Natural killer cell treated with Interleukin-12 subunit alpha and Interleukin-12 subunit beta and Interleukin-15 and Interleukin-18, amount 100 ng/mL, for 72 hours (primary cell): Measurements from ENCODE around the gene NFE2L3. TPM values are rescaled to one million over a fixed set of nuclear protein-coding genes. Genes with fewer than 3 reads are reported as not detected.
A peak's percentile ranks its signal among the peaks of the same experiment; 100 is the strongest.
"Not testable (repeated sequence)": the region's sequence is repeated elsewhere in the genome, so short reads cannot be mapped to it uniquely, and the experiment has no call there.

ENCODE experiments used
- ATAC-seq, 2 donors: fragments of 150-1000 bp; cut with Tn5 transposase in 1 of 2; sonication (Bioruptor Pico), chemical (Tn5 transposase) in 1 of 2; 2 replicates each; pipeline ENCODE4 v1.10.0; 2021
- DNase-seq: peaks from one replicate; pipeline ENCODE4 v3.0.0; 2022; ENCODE audit warnings: low spot score
- H3K27ac Mint-ChIP-seq, 2 donors: 1 replicate in 1 of 2; 2 replicates in 1 of 2; pipeline ENCODE4 v1.8.0; 2022; ENCODE audit warnings: mixed read lengths in 2 of 2, mild to moderate bottlenecking in 1 of 2, moderate library complexity in 1 of 2
- H3K27me3 Mint-ChIP-seq, 2 donors: 1 replicate in 1 of 2; 2 replicates in 1 of 2; pipeline ENCODE4 v1.8.0; 2022; ENCODE audit warnings: mixed read lengths in 2 of 2
- H3K36me3 Mint-ChIP-seq: one replicate; pipeline ENCODE4 v1.8.0; 2022; ENCODE audit warnings: mixed read lengths
- H3K4me1 Mint-ChIP-seq, 2 donors: 1 replicate in 1 of 2; 2 replicates in 1 of 2; pipeline ENCODE4 v1.8.0; 2022; ENCODE audit warnings: low read depth in 2 of 2, mixed read lengths in 2 of 2, mild to moderate bottlenecking in 1 of 2
- H3K4me3 Mint-ChIP-seq: one replicate; pipeline ENCODE4 v1.8.0; 2022; ENCODE audit warnings: mixed read lengths
- H3K9me3 Mint-ChIP-seq: 2 replicates; pipeline ENCODE4 v1.8.0; 2022; ENCODE audit warnings: mixed read lengths
- total RNA-seq, 2 donors: library from RNA; stranded (reverse); gene quantifications; one replicate each; pipeline ENCODE4 v1.2.3, GENCODE V29; 2022

The NFE2L3 gene
- total RNA-seq, 2 donors from 2014 or later: 21.3 to 29.1 TPM

DNA sequence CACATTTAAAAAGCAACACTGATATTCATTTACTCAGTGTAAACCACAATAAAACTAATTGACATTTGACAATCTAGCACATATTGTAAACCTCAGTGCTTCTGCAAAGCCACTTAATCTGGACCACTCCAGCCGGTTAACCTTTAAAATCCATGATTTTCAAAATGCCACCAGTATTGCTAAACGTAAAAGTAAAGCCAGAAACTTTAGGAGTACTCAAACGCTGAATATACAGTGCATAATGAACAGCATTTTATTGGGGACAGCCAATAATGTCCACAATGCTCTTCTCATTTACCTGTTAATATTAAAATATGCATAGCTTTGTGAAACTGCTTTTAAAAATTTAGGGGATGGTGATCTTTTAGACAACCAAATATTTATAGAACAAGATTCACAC lies 37.7 kb downstream of the NFE2L3 start:
- peaks cover 79 to 91% of the 10 kb centered on the region in 2 donors for H3K4me1 Mint-ChIP-seq
- ATAC-seq (no peak), DNase-seq (no peak)
- peak overlapping the region; percentile 80 to 86 for H3K27ac Mint-ChIP-seq
- no peak overlapping the region for H3K4me3 Mint-ChIP-seq
- H3K36me3 Mint-ChIP-seq: peaks cover 63% of the 10 kb centered on the region
- H3K27me3 Mint-ChIP-seq: no peaks in the 10 kb centered on the region
- peaks cover 3% of the 10 kb centered on the region for H3K9me3 Mint-ChIP-seq

DNA sequence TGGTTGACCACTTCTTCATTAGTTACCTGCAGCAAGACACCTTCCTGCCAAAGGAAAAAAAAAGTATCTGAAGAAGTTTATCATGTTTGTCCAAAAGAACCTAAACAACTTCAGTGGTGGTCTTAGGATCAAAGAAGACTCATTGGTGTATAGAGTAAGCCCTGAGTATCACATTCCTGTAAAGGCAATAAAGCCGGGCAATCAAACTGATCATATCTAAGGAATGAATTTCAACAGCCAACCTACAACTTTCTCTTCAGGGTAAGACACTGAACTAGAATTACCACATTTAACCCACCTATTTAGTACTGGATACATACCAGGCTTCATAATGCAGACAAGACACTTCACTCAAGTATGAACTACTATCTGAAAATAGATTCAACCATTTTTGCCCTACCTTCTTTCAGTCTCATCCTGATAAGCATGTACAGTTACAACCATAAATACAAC lies 38.4 kb downstream of the NFE2L3 start:
- DNase-seq (no peak), ATAC-seq (no peak)
- Mint-ChIP-seq H3K4me3 (peak overlapping the region; percentile 45), H3K36me3 (peaks cover 60% of the 10 kb centered on the region), H3K27ac (peak overlapping the region; percentile 80 to 86), H3K9me3 (peaks cover under 1% of the 10 kb centered on the region), H3K27me3 (no peaks in the 10 kb centered on the region), H3K4me1 (peaks cover 77 to 89% of the 10 kb centered on the region in 2 donors)

DNA sequence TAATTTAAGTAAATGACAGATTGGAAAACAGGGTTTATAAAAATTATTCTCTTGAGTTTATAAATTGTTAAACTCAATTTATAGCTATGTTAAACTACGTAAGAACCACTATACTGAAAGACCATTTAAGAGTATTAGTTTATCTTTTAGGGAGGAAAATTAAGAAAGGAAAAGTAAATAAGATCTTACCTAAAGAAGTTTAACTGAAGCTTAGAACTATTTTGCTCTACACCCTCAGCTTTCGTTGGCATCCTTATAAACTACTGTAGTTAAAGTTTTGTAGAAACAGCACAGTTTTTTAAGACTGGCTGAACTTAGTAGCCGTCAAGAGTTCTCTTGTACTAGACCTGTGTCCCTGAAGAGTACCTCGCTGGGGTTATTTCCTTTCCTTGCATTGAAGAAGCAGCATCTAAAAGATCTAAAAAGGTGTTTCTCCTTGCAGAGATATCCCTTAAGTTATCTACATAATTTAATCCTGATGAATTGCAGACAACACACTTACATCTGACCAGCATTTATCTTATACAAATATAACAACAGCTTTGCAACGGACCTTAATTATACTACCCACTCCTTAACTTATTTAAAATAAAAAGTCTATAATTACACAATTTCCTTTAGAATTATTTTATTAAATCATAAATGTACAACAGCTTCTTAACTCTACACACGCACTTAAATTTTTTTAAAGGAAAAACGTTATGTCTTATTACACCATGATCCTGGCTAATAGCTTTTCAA lies 39.4 kb downstream of the NFE2L3 start:
- Mint-ChIP-seq H3K27me3 (no peaks in the 10 kb centered on the region), H3K9me3 (no peaks in the 10 kb centered on the region), H3K4me3 (peak overlapping the region; percentile 86), H3K36me3 (peaks cover 66% of the 10 kb centered on the region), H3K27ac (peak overlapping the region; percentile 100), H3K4me1 (peaks cover 79 to 91% of the 10 kb centered on the region in 2 donors)
- no peak for ATAC-seq
- no peak for DNase-seq

DNA sequence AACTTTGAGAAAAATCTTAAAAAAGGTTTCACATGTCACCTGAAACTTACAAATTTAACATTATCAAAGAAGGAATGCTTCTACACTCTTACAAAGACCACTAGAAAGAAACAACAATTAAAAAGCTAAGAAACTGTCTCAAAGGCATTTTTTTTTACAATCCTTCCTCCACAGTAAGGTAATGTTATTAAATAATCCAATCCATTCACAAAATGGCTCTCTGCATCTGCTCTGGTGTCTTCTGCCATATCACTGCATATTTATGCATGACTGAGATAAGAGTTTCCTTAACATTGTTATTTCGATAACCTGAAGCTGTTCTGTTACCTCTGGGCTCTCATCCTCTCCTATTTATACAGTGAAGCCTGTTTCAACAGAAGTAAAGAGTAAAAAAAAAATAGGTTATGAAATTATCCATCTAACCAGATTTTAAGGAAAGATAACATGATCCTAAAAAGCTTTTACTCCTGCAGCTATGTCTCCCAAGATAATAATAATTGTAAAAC lies 40.0 kb downstream of the NFE2L3 start:
- Mint-ChIP-seq H3K36me3 (peaks cover 72% of the 10 kb centered on the region), H3K27ac (peak overlapping the region; percentile 100), H3K4me3 (peak overlapping the region; percentile 86), H3K27me3 (no peaks in the 10 kb centered on the region), H3K9me3 (no peaks in the 10 kb centered on the region), H3K4me1 (peaks cover 79 to 92% of the 10 kb centered on the region in 2 donors)
- no peak for DNase-seq
- ATAC-seq: no peak

GRCh38 chr7:26192485-26193087 lies 40.6 kb downstream of the NFE2L3 start:
- peaks cover 77 to 92% of the 10 kb centered on the region in 2 donors for H3K4me1 Mint-ChIP-seq
- ATAC-seq (no peak), DNase-seq (no peak)
- peaks cover 78% of the 10 kb centered on the region for H3K36me3 Mint-ChIP-seq
- peak overlapping the region; percentile 100 for H3K27ac Mint-ChIP-seq
- peak overlapping the region; percentile 86 for H3K4me3 Mint-ChIP-seq
- H3K9me3 Mint-ChIP-seq: no peaks in the 10 kb centered on the region
- no peaks in the 10 kb centered on the region for H3K27me3 Mint-ChIP-seq

DNA sequence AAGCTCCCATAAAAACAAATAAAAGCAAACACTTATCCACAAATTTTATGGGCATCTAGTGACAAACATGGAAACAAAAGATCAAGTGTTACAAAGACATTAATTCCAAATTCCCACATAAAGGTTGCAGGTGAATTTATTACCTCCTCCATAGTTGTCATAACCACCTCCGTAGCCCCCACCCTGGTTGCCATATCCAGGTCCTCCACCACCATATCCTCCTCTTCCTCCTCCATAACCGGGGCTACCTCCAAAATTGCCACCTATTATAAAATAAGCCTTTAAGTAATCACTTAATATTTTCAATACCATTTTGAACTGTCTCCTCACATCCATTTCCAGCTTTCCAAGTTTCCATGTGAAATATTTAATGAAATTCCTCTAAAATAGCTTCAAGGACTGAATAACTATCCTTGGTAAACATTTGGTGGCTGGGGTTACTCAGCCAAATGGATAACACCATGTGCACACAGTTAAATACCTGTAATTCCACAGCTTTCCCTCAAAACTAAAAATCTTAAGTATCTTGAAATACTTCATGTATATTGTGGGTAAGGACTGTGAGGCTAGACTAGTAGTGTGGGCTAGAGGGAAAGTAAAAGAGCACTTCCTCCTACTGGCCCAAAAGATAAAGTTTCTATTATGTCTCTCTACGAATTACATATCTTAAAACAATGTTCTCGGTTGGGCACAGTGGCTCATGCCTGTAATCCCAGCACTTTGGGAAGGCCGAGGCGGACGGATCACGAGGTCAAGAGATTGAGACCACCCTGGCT lies 41.6 kb downstream of the NFE2L3 start:
- Mint-ChIP-seq H3K4me1 (peaks cover 72 to 87% of the 10 kb centered on the region in 2 donors), H3K4me3 (peak overlapping the region; percentile 86), H3K36me3 (peaks cover 83% of the 10 kb centered on the region), H3K27me3 (no peaks in the 10 kb centered on the region), H3K27ac (peak overlapping the region; percentile 100), H3K9me3 (no peaks in the 10 kb centered on the region)
- DNase-seq (no peak), ATAC-seq (peak; percentile 37 to 49)

DNA sequence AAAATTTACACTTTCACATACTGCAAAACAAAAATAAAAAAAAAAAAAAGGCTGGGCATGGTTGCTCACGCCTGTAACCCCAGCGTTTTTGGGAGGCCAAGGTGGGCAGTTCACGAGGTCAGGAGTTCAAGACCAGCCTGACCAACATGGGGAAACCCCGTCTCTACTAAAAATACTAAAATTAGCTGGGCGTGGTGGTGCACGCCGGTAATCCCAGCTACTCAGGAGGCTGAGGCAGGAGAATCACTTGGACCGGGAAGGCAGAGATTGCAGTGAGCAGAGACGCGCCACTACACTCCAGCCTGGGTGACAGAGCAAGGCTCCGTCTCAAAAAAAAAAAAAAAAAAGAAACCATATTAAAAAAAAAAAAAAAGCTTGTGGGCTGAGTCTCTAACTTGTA lies 42.8 kb downstream of the NFE2L3 start:
- peak overlapping the region; percentile 100 for H3K27ac Mint-ChIP-seq
- H3K27me3 Mint-ChIP-seq, DNase-seq, H3K9me3 Mint-ChIP-seq, ATAC-seq: not testable (repeated sequence)
- peaks cover 86% of the 10 kb centered on the region for H3K36me3 Mint-ChIP-seq
- peak overlapping the region; percentile 100 for H3K4me3 Mint-ChIP-seq
- peaks cover 74 to 78% of the 10 kb centered on the region in 2 donors for H3K4me1 Mint-ChIP-seq

DNA sequence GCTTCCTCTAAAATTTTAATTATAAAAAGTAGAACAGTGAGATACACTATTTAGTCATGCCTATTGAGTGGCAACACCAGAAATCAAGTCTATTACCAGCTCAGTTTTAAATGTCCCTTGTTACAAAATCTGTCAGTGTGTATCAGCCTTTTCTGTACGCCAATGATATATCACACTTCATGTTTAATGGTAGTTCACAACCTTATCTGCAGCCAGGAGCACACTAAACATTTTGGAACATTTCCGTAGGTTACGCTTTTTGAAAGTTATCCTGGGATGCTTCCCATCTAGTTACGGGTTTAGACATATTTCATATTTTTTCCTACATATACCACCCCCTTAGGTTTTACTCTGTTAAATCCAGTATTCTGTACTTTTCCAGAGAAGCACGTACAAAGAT lies 43.2 kb downstream of the NFE2L3 start:
- no peak for ATAC-seq
- no peaks in the 10 kb centered on the region for H3K9me3 Mint-ChIP-seq
- DNase-seq: no peak

DNA sequence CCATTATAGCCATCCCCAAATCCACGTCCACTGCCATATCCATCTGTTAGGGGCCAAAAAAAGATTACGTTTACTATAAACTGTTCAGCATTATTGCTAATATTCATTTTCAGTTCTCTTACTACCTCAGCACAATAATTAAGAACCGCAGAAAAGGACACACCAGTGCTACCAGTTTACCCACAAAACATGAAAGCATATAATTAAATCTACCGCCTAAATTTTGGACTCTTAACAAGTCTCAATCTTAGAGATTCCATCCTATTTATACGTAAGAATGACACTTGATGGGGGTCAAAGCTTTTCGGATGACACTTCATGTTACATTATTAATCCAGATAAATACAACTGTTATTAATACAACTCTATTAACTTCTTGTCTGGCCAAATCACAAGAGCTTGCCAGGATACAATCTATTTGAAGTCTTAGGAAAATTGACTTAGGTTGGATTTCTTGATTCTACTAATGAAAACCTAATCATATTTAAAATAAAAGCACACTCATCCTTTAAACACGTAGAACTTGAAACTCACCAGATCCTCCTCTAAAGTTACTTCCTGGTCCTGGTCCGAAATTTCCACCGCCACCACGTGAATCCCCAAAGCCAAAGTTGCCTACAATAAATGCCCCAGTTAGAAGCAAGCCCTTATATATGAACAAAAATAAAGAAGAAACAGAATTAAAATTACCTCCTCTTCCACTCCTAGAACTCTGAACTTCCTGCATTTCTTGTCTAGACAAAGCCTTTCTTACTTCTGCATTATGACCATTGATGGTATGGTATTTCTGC lies 44.1 kb downstream of the NFE2L3 start:
- Mint-ChIP-seq H3K36me3 (peaks cover 86% of the 10 kb centered on the region), H3K27ac (peak overlapping the region; percentile 100), H3K27me3 (no peaks in the 10 kb centered on the region), H3K4me1 (peaks cover 71 to 72% of the 10 kb centered on the region in 2 donors), H3K4me3 (peak overlapping the region; percentile 100), H3K9me3 (no peaks in the 10 kb centered on the region)
- DNase-seq (no peak), ATAC-seq (no peak)

More for the DNA sequence above, 43.2 kb downstream of the NFE2L3 start:
- Mint-ChIP-seq H3K27me3 (no peaks in the 10 kb centered on the region), H3K4me1 (peaks cover 75 to 77% of the 10 kb centered on the region in 2 donors), H3K27ac (peak overlapping the region; percentile 100), H3K36me3 (peaks cover 88% of the 10 kb centered on the region), H3K4me3 (peak overlapping the region; percentile 100)

DNA sequence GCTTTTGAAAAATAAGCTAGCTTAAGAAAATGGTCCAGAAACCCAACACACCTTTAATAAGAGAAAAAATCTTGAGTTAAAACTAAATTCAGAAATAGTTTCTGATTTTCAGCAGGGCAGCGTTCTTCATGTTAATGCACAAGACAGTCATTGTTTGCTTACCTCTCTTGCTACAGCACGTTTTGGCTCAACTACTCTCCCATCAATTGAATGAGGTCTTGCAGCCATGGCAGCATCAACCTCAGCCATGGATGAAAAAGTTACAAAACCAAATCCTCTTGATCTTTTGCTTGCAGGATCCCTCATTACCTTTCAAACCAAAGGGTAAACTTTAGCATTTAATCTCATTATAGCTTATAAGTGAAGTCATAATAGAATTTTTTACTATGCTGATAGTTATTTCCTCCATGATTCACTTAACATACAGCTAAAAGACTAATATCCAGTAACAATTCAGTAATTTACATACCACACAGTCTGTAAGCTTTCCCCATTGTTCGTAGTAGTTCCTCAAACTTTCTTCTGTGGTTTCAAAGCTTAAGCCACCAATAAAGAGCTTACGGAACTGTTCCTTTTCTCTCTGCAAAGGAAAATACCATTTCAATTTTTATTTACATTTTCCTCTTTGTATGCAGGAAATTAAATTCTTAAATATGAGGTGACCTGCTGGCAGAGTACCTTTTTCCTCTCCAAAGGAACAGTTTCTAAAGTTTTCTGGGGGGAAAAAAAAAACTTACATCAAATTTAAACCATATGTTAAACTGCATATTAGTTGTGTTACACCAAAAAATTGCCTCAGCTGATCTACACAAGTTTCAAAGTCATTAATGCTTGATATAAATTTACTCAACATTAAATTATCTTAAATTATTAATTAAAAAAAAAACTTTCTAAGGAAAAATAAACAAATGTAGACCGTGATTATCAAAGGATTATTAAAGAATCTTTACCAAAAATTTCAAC lies 45.4 kb downstream of the NFE2L3 start:
- no peak for ATAC-seq
- no peaks in the 10 kb centered on the region for H3K27me3 Mint-ChIP-seq
- DNase-seq: no peak
- H3K9me3 Mint-ChIP-seq: no peaks in the 10 kb centered on the region
- peak overlapping the region; percentile 100 for H3K4me3 Mint-ChIP-seq
- peaks cover 59 to 63% of the 10 kb centered on the region in 2 donors for H3K4me1 Mint-ChIP-seq
- H3K27ac Mint-ChIP-seq: peak overlapping the region; percentile 100
- peaks cover 75% of the 10 kb centered on the region for H3K36me3 Mint-ChIP-seq

GRCh38 chr7:26198133-26198780 lies 46.3 kb downstream of the NFE2L3 start:
- peak overlapping the region; percentile 100 for H3K27ac Mint-ChIP-seq
- DNase-seq (no peak), ATAC-seq (no peak)
- H3K4me1 Mint-ChIP-seq: peaks cover 57 to 58% of the 10 kb centered on the region in 2 donors
- H3K9me3 Mint-ChIP-seq: no peaks in the 10 kb centered on the region
- H3K4me3 Mint-ChIP-seq: peak overlapping the region; percentile 100
- peaks cover 75% of the 10 kb centered on the region for H3K36me3 Mint-ChIP-seq
- H3K27me3 Mint-ChIP-seq: no peaks in the 10 kb centered on the region

DNA sequence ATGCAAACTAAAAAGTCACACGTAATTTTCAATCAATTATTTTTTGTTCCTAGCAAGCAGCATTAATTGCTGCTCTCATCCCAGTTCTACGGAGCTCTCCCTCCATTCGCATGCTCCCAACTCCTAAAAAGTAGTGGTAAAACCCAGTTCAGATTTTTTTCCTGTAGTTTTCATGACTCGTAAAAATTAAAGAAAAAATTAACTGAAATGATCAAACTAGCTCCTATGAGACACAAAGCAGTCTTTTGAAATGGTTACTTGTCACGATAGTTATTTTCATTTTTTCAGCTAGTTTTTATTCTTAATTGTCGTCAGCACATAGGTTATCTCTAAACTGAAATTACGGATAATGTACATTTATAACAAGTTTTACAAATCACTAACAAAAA lies 46.8 kb downstream of the NFE2L3 start:
- H3K4me1 Mint-ChIP-seq: peaks cover 54 to 58% of the 10 kb centered on the region in 2 donors
- H3K27ac Mint-ChIP-seq: peak overlapping the region; percentile 100

More for the DNA sequence above, 46.8 kb downstream of the NFE2L3 start:
- Mint-ChIP-seq H3K27me3 (no peaks in the 10 kb centered on the region), H3K9me3 (no peaks in the 10 kb centered on the region), H3K4me3 (peak overlapping the region; percentile 100), H3K36me3 (peaks cover 73% of the 10 kb centered on the region)
- DNase-seq: no peak
- no peak for ATAC-seq
